ENCODE results near the gene BRD1. TPM values are rescaled to one million over a fixed set of nuclear protein-coding genes. Genes with fewer than 3 reads are reported as not detected.

BRD1 gene
- total RNA-seq, 1 donor from 2014 or later = 35.1 TPM

- H3K27ac ChIP-seq = no peak overlapping the region
- H3K9me3 ChIP-seq = no peaks in the 10 kb centered on the region
- H3K36me3 ChIP-seq = peaks cover 0 to 52% of the 10 kb centered on the region in 2 donors
- no peak for TF ChIP-seq POLR2AphosphoS5 (IDR thresholded peaks at IDR 0.05; ENCODE audit: insufficient read depth in 1 of 2, low read depth in 1 of 2)
- no peak for TF ChIP-seq POLR2A (IDR thresholded peaks at IDR 0.05)
- TF ChIP-seq CTCF (IDR thresholded peaks at IDR 0.05) = no peak
- no peak for DNase-seq (ENCODE audit: extremely low spot score in 2 of 2)
- H3K4me1 ChIP-seq = peaks cover 46% of the 10 kb centered on the region
- no peaks in the 10 kb centered on the region for H3K27me3 ChIP-seq
- no peak overlapping the region for H3K4me3 ChIP-seq
- intact Hi-C loops (cut with DNase I) = no loop called here
Observed at GRCh38 chr22:49779853-49780697, 47.6 kb downstream of the BRD1 start.

GRCh38 chr22:49779211-49779610, 48.5 kb downstream of the BRD1 start:
- TF ChIP-seq POLR2A (IDR thresholded peaks at IDR 0.05) = no peak
- no peak for TF ChIP-seq CTCF (IDR thresholded peaks at IDR 0.05)
- no peak for TF ChIP-seq POLR2AphosphoS5 (IDR thresholded peaks at IDR 0.05; ENCODE audit: insufficient read depth in 1 of 2, low read depth in 1 of 2)
- intact Hi-C loops (cut with DNase I) = no loop called here
- H3K9me3 ChIP-seq = no peaks in the 10 kb centered on the region
- H3K4me1 ChIP-seq = peaks cover 46% of the 10 kb centered on the region
- DNase-seq (ENCODE audit: extremely low spot score in 2 of 2) = no peak
- no peak overlapping the region for H3K4me3 ChIP-seq
- no peak overlapping the region for H3K27ac ChIP-seq
- H3K27me3 ChIP-seq = no peaks in the 10 kb centered on the region
- peaks cover 0 to 57% of the 10 kb centered on the region in 2 donors for H3K36me3 ChIP-seq

GRCh38 chr22:49777569-49778249, 50.0 kb downstream of the BRD1 start:
- peaks cover 0 to 57% of the 10 kb centered on the region in 2 donors for H3K36me3 ChIP-seq
- no peak for DNase-seq (ENCODE audit: extremely low spot score in 2 of 2)
- no peak overlapping the region for H3K27ac ChIP-seq
- H3K4me3 ChIP-seq = no peak overlapping the region
- intact Hi-C loops (cut with DNase I) = no loop called here
- TF ChIP-seq POLR2A (IDR thresholded peaks at IDR 0.05) (no peak), CTCF (IDR thresholded peaks at IDR 0.05) (no peak), POLR2AphosphoS5 (IDR thresholded peaks at IDR 0.05; ENCODE audit: insufficient read depth in 1 of 2, low read depth in 1 of 2) (no peak)
- H3K9me3 ChIP-seq = no peaks in the 10 kb centered on the region
- H3K4me1 ChIP-seq = peaks cover 33% of the 10 kb centered on the region
- H3K27me3 ChIP-seq = no peaks in the 10 kb centered on the region

- TF ChIP-seq POLR2A (IDR thresholded peaks at IDR 0.05) = no peak
- TF ChIP-seq CTCF (IDR thresholded peaks at IDR 0.05) = no peak
- TF ChIP-seq POLR2AphosphoS5 (IDR thresholded peaks at IDR 0.05; ENCODE audit: insufficient read depth in 1 of 2, low read depth in 1 of 2) = no peak
- Histone ChIP-seq H3K36me3 (peaks cover 0 to 62% of the 10 kb centered on the region in 2 donors), H3K4me1 (peaks cover 30% of the 10 kb centered on the region), H3K4me3 (no peak overlapping the region), H3K27me3 (no peaks in the 10 kb centered on the region), H3K9me3 (no peaks in the 10 kb centered on the region), H3K27ac (no peak overlapping the region)
- intact Hi-C loops (cut with DNase I) = no loop called here
- DNase-seq (ENCODE audit: extremely low spot score in 2 of 2) = no peak
Observed at GRCh38 chr22:49776891-49777290, 50.8 kb downstream of the BRD1 start.
